ENCODE measurements around the gene CLK4. TPM values are rescaled to one million over a fixed set of nuclear protein-coding genes. Genes with fewer than 3 reads are reported as not detected.

Gene CLK4
- total RNA-seq, 4 donors from 2014 or later: 18.4 to 38.3 (median 34.2) TPM

DNA sequence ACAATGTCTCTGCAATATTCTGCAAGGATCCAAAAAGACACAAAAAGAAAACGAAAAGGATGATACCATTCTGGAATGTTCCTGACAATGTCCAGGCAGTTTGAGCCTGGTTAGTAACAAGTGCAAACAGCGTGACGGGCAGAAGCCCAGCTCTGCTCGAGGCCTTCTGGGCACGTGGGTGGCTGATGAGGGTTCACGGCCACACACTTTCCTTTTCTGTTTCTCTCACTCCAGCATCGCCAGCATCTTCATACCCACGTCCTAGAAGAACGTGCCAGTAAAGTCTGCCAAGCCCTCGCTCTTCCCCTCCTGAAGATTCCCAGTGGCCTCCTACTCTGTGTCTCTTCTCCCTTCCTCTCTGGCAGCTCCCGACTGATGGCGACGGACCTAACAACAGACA lies 73.3 kb downstream of the CLK4 start:
- 64 to 76% methylated on average over 13 of the region's 13 CpGs for WGBS, 2 donors
- intact Hi-C loops (cut with DNase I; ENCODE audit: low total_unique reads): loop anchor here (10.0 kb wide), 1 partner anchor 279 kb away; no protein-coding TSS in a partner anchor

More for the DNA sequence above, 73.3 kb downstream of the CLK4 start:
- no peak overlapping the region for H3K4me3 ChIP-seq (ENCODE audit: low read depth, poor library complexity, severe bottlenecking)
- TF ChIP-seq POLR2A (IDR thresholded peaks at IDR 0.05): no peak
- TF ChIP-seq, protein P1, sequence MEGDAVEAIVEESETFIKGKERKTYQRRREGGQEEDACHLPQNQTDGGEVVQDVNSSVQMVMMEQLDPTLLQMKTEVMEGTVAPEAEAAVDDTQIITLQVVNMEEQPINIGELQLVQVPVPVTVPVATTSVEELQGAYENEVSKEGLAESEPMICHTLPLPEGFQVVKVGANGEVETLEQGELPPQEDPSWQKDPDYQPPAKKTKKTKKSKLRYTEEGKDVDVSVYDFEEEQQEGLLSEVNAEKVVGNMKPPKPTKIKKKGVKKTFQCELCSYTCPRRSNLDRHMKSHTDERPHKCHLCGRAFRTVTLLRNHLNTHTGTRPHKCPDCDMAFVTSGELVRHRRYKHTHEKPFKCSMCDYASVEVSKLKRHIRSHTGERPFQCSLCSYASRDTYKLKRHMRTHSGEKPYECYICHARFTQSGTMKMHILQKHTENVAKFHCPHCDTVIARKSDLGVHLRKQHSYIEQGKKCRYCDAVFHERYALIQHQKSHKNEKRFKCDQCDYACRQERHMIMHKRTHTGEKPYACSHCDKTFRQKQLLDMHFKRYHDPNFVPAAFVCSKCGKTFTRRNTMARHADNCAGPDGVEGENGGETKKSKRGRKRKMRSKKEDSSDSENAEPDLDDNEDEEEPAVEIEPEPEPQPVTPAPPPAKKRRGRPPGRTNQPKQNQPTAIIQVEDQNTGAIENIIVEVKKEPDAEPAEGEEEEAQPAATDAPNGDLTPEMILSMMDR (IDR thresholded peaks at IDR 0.05): no peak
- no peak for DNase-seq (ENCODE audit: low spot score in 2 of 2)

Other genes with a start within 250 kb of the CLK4 start
- gene COL23A1, start 36.7 kb downstream of the CLK4 start, total RNA-seq: 1 to 10 TPM; 2.5 to 3.4 (median 3.0) TPM
- gene ZNF354A, start 103.6 kb upstream of the CLK4 start, total RNA-seq: 10 to 100 TPM; 11.1 to 24.3 (median 11.9) TPM
- gene ZNF354B, start 232.9 kb upstream of the CLK4 start, total RNA-seq: 10 to 100 TPM in 3 of 4 donors, 1 to 10 TPM in 1; 9.5 to 24.8 (median 16.4) TPM